ENCODE data around the gene ZNF18. TPM values are rescaled to one million over a fixed set of nuclear protein-coding genes. Genes with fewer than 3 reads are reported as not detected.

The ZNF18 gene
- total and polyA plus RNA-seq, 2 experiments from 2014 or later, result 9.9 to 10.7 TPM

GRCh38 chr17:12037970-12038369 lies 40.7 kb upstream of the ZNF18 start:
- DNase-seq (ENCODE audit: low read depth in 1 of 2, low spot score in 1 of 2), result no peak
- H3K27me3 ChIP-seq, result no peaks in the 10 kb centered on the region
- TF ChIP-seq CTCF (IDR thresholded peaks at IDR 0.05; ENCODE audit: low read depth, low read length), result no peak
- no peak overlapping the region for H3K4me3 ChIP-seq
- peaks cover 5% of the 10 kb centered on the region for H3K4me1 ChIP-seq (ENCODE audit: low read depth)
- no peak overlapping the region for H3K27ac ChIP-seq
- H3K9me3 ChIP-seq (ENCODE audit: low read depth), result no peaks in the 10 kb centered on the region
- no peaks in the 10 kb centered on the region for H3K36me3 ChIP-seq

- Histone ChIP-seq H3K9me3 (ENCODE audit: low read depth) (no peaks in the 10 kb centered on the region), H3K27ac (no peak overlapping the region), H3K27me3 (no peaks in the 10 kb centered on the region), H3K36me3 (no peaks in the 10 kb centered on the region), H3K4me1 (ENCODE audit: low read depth) (peaks cover 5% of the 10 kb centered on the region), H3K4me3 (no peak overlapping the region)
- TF ChIP-seq CTCF (IDR thresholded peaks at IDR 0.05; ENCODE audit: low read depth, low read length), result no peak
- DNase-seq (ENCODE audit: low read depth in 1 of 2, low spot score in 1 of 2), result no peak
These were observed 38.4 kb upstream of the ZNF18 start for GRCh38 chr17:12035673-12036072.

GRCh38 chr17:12034538-12034937 lies 37.3 kb upstream of the ZNF18 start:
- Histone ChIP-seq H3K27ac (no peak overlapping the region), H3K4me3 (no peak overlapping the region), H3K36me3 (no peaks in the 10 kb centered on the region), H3K27me3 (no peaks in the 10 kb centered on the region), H3K4me1 (ENCODE audit: low read depth) (peaks cover 5% of the 10 kb centered on the region), H3K9me3 (ENCODE audit: low read depth) (no peaks in the 10 kb centered on the region)
- TF ChIP-seq CTCF (IDR thresholded peaks at IDR 0.05; ENCODE audit: low read depth, low read length), result no peak
- no peak for DNase-seq (ENCODE audit: low read depth in 1 of 2, low spot score in 1 of 2)

- Histone ChIP-seq H3K4me1 (ENCODE audit: low read depth) (peaks cover 11% of the 10 kb centered on the region), H3K9me3 (ENCODE audit: low read depth) (no peaks in the 10 kb centered on the region), H3K27ac (no peak overlapping the region), H3K36me3 (no peaks in the 10 kb centered on the region), H3K4me3 (no peak overlapping the region), H3K27me3 (no peaks in the 10 kb centered on the region)
- TF ChIP-seq CTCF (IDR thresholded peaks at IDR 0.05; ENCODE audit: low read depth, low read length), result no peak
- DNase-seq (ENCODE audit: low read depth in 1 of 2, low spot score in 1 of 2), result no peak
These were observed 31.3 kb upstream of the ZNF18 start for GRCh38 chr17:12028611-12029010.

GRCh38 chr17:12027658-12028057 lies 30.4 kb upstream of the ZNF18 start:
- TF ChIP-seq CTCF (IDR thresholded peaks at IDR 0.05; ENCODE audit: low read depth, low read length), result no peak
- no peak for DNase-seq (ENCODE audit: low read depth in 1 of 2, low spot score in 1 of 2)

GRCh38 chr17:12024327-12024726 lies 27.1 kb upstream of the ZNF18 start:
- peak in 1 of 2 donors; percentile 43 for DNase-seq (ENCODE audit: low read depth in 1 of 2, low spot score in 1 of 2)
- H3K9me3 ChIP-seq (ENCODE audit: low read depth), result no peaks in the 10 kb centered on the region
- no peak overlapping the region for H3K27ac ChIP-seq
- H3K27me3 ChIP-seq, result peaks cover 8% of the 10 kb centered on the region
- H3K36me3 ChIP-seq, result no peaks in the 10 kb centered on the region
- no peak overlapping the region for H3K4me3 ChIP-seq
- H3K4me1 ChIP-seq (ENCODE audit: low read depth), result peaks cover 13% of the 10 kb centered on the region
- TF ChIP-seq CTCF (IDR thresholded peaks at IDR 0.05; ENCODE audit: low read depth, low read length), result no peak

More at GRCh38 chr17:12027658-12028057, 30.4 kb upstream of the ZNF18 start:
- H3K27ac ChIP-seq, result no peak overlapping the region
- H3K4me3 ChIP-seq, result no peak overlapping the region
- no peaks in the 10 kb centered on the region for H3K27me3 ChIP-seq
- H3K36me3 ChIP-seq, result no peaks in the 10 kb centered on the region
- H3K9me3 ChIP-seq (ENCODE audit: low read depth), result no peaks in the 10 kb centered on the region
- peaks cover 13% of the 10 kb centered on the region for H3K4me1 ChIP-seq (ENCODE audit: low read depth)
